Smooth muscle cell (in vitro differentiated cells): ENCODE measurements around the gene ZXDB. TPM values are rescaled to one million over a fixed set of nuclear protein-coding genes. Genes with fewer than 3 reads are reported as not detected.
"Not testable (repeated sequence)": the region's sequence is repeated elsewhere in the genome, so short reads cannot be mapped to it uniquely, and the experiment has no call there.

Experiments used
- DNase-seq: peaks from one replicate; lab custom pipeline; 2025; ENCODE audit not compliant: unreplicated experiment; lab: John Stamatoyannopoulos, UW
- H2AFZ ChIP-seq: fragments of 200-600 bp; sonication (generic); 2 replicates; pipeline ENCODE4 v1.6.0; 2016; ENCODE audit warnings: antibody characterized with exemption, low read depth, mild to moderate bottlenecking
- H3F3A ChIP-seq: fragments of 200-600 bp; sonication (generic); 2 replicates; pipeline ENCODE4 v1.6.0; 2017; ENCODE audit warnings: antibody characterized with exemption, low read depth
- H3K27ac ChIP-seq: fragments of 200-600 bp; sonication (generic); 2 replicates; pipeline ENCODE4 v1.5.1; 2016; ENCODE audit warnings: low read depth, mild to moderate bottlenecking
- H3K27me3 ChIP-seq: fragments of 200-600 bp; sonication (generic); 2 replicates; pipeline ENCODE4 v1.6.1; 2016; ENCODE audit warnings: low read depth, mild to moderate bottlenecking
- H3K36me3 ChIP-seq: fragments of 200-600 bp; sonication (generic); 2 replicates; pipeline ENCODE4 v1.5.1; 2016; ENCODE audit warnings: low read depth
- H3K4me1 ChIP-seq: fragments of 200-600 bp; sonication (generic); 2 replicates; pipeline ENCODE4 v1.5.1; 2016; ENCODE audit warnings: low read depth
- H3K4me2 ChIP-seq: fragments of 200-600 bp; sonication (generic); 2 replicates; pipeline ENCODE4 v1.6.0; 2016; ENCODE audit warnings: mild to moderate bottlenecking
- H3K4me3 ChIP-seq: fragments of 200-600 bp; sonication (generic); 2 replicates; pipeline ENCODE4 v1.5.1; 2016; ENCODE audit warnings: mild to moderate bottlenecking
- H3K79me2 ChIP-seq: fragments of 200-600 bp; sonication (generic); 2 replicates; pipeline ENCODE4 v1.6.0; 2016; ENCODE audit warnings: low read depth, mild to moderate bottlenecking
- H3K9ac ChIP-seq: fragments of 200-600 bp; sonication (generic); 2 replicates; pipeline ENCODE4 v1.6.0; 2016; ENCODE audit warnings: low read depth
- H3K9me3 ChIP-seq: fragments of 200-600 bp; sonication (generic); replicated peaks from 2 replicates; pipeline ENCODE4 v1.5.1; 2016; ENCODE audit warnings: low read depth
- H4K20me1 ChIP-seq: fragments of 200-600 bp; sonication (generic); 2 replicates; pipeline ENCODE4 v1.6.0; 2016; ENCODE audit warnings: low read depth
- WGBS: methylation state at CpG from one replicate; pipeline ENCODE4 v1.1.7; 2016; ENCODE audit warnings: low lambda C conversion rate; 5-methylcytosine and 5-hydroxymethylcytosine counted together
- polyA plus RNA-seq: library from polyadenylated mRNA; unstranded; fragments of >200 nt; fragmentation: Nextera tagmentation; extraction: Ambion mirVana; gene quantifications from 2 replicates; pipeline ENCODE4 v1.2.1, GENCODE V29; 2016
- total RNA-seq: library from RNA; depleted of rRNA; stranded (reverse); fragments of >200 nt; gene quantifications from 2 replicates; pipeline ENCODE4 v1.2.3, GENCODE V29; 2014
- TF ChIP-seq, protein P1 (sequence below): fragments of 200-600 bp; sonication (generic); IDR thresholded peaks from 2 replicates; pipeline ENCODE4 v1.5.1; 2017; ENCODE audit warnings: borderline replicate concordance, mild to moderate bottlenecking, antibody characterized with exemption; ENCODE audit not compliant: insufficient read depth, poor library complexity, severe bottlenecking

Gene ZXDB
- total and polyA plus RNA-seq, 2 experiments from 2014 or later, result 2.1 to 8.0 TPM

DNA sequence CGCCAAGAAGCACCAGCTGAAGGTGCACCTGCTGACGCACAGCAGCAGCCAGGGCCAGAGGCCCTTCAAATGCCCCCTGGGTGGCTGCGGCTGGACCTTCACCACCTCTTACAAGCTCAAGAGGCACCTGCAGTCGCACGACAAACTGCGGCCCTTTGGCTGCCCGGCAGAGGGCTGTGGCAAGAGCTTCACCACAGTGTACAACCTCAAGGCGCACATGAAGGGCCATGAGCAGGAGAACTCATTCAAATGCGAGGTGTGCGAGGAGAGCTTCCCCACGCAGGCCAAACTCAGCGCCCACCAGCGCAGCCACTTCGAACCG is 1.0 kb downstream of the ZXDB start:
- H3K79me2 ChIP-seq, result peaks cover 22% of the 10 kb centered on the region
- peaks cover 30% of the 10 kb centered on the region for H4K20me1 ChIP-seq
- 43% methylated on average over 13 of the region's 15 CpGs for WGBS
- H3K4me1 ChIP-seq, result peaks cover 12% of the 10 kb centered on the region
- H3K27ac ChIP-seq, H3K9ac ChIP-seq, H3K36me3 ChIP-seq, H2AFZ ChIP-seq, H3K27me3 ChIP-seq, H3F3A ChIP-seq, H3K9me3 ChIP-seq, DNase-seq: not testable (repeated sequence)
- H3K4me2 ChIP-seq, result peak overlapping the region; percentile 80
- H3K4me3 ChIP-seq, result peak overlapping the region; percentile 62

DNA sequence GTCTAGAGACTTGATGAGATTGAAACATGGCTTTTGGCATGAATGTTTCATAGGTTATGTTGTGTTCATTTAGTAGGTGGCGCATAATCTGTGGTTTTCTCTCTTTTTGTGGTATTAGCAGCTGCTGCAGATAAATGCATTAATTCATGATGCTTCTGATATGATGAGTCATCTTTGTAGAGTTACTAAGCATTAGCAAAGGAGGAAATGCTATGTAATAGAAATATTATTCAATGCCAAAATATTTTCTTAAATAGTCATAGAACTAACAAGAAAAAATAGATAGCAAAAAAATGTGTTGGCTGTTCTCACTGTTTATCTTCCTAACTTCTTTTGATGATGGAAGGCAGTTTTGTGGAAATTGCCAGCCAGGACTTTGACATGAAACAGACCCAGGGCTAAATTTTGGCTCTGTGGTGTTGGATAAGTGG is 3.6 kb downstream of the ZXDB start:
- Histone ChIP-seq H2AFZ (no peak overlapping the region), H3K4me1 (peaks cover 12% of the 10 kb centered on the region), H3K27me3 (no peaks in the 10 kb centered on the region), H3K79me2 (peaks cover 30% of the 10 kb centered on the region), H3K4me2 (peak overlapping the region; percentile 79), H3K27ac (peak overlapping the region; percentile 61), H3K36me3 (no peaks in the 10 kb centered on the region), H4K20me1 (peaks cover 30% of the 10 kb centered on the region), H3K4me3 (peak overlapping the region; percentile 20), H3K9me3 (no peaks in the 10 kb centered on the region), H3F3A (no peaks in the 10 kb centered on the region), H3K9ac (no peak overlapping the region)
- 54% methylated on average over 1 of the region's 1 CpG for WGBS
- TF ChIP-seq, protein P1, sequence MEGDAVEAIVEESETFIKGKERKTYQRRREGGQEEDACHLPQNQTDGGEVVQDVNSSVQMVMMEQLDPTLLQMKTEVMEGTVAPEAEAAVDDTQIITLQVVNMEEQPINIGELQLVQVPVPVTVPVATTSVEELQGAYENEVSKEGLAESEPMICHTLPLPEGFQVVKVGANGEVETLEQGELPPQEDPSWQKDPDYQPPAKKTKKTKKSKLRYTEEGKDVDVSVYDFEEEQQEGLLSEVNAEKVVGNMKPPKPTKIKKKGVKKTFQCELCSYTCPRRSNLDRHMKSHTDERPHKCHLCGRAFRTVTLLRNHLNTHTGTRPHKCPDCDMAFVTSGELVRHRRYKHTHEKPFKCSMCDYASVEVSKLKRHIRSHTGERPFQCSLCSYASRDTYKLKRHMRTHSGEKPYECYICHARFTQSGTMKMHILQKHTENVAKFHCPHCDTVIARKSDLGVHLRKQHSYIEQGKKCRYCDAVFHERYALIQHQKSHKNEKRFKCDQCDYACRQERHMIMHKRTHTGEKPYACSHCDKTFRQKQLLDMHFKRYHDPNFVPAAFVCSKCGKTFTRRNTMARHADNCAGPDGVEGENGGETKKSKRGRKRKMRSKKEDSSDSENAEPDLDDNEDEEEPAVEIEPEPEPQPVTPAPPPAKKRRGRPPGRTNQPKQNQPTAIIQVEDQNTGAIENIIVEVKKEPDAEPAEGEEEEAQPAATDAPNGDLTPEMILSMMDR, result no peak
- DNase-seq, result no peak

- H2AFZ ChIP-seq, result no peak overlapping the region
- 35% methylated on average over 3 of the region's 3 CpGs for WGBS
- H3K36me3 ChIP-seq, result no peaks in the 10 kb centered on the region
- peak overlapping the region; percentile 61 for H3K27ac ChIP-seq
- no peaks in the 10 kb centered on the region for H3K9me3 ChIP-seq
- H3K9ac ChIP-seq, result no peak overlapping the region
- peaks cover 12% of the 10 kb centered on the region for H3K4me1 ChIP-seq
- DNase-seq, result no peak
- TF ChIP-seq, protein P1, result no peak
- no peaks in the 10 kb centered on the region for H3K27me3 ChIP-seq
- peak overlapping the region; percentile 79 for H3K4me2 ChIP-seq
- H3K4me3 ChIP-seq, result peak overlapping the region; percentile 20
- peaks cover 30% of the 10 kb centered on the region for H4K20me1 ChIP-seq
- no peaks in the 10 kb centered on the region for H3F3A ChIP-seq
- H3K79me2 ChIP-seq, result peaks cover 30% of the 10 kb centered on the region
Observed at GRCh38 chrX:57596109-57596508, 4.3 kb downstream of the ZXDB start.

DNA sequence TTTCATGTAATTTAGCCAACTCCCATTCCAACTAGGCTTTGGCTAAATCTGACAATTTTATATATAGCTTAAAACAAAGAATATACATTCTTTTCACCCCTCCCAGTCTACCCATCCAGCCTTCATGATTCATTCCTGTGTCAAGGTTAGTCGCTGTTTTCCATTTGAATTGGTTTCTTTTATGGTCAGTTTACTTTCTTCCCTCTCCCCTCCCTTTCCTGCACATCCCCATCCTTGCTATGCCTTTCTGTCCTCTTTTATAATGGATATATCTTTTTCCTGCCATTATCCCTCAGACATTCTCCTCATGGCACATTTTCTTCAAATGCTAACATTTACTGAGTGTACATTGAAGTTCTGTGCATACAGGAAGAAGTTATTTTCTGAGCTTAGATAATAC is 4.7 kb downstream of the ZXDB start:
- Histone ChIP-seq H3K79me2 (peaks cover 30% of the 10 kb centered on the region), H3K9me3 (no peaks in the 10 kb centered on the region), H2AFZ (no peak overlapping the region), H3K9ac (no peak overlapping the region), H3K4me3 (peak overlapping the region; percentile 20), H3K27me3 (no peaks in the 10 kb centered on the region), H3K4me1 (peaks cover 12% of the 10 kb centered on the region), H3K36me3 (no peaks in the 10 kb centered on the region), H3F3A (no peaks in the 10 kb centered on the region), H3K4me2 (peak overlapping the region; percentile 79), H4K20me1 (peaks cover 30% of the 10 kb centered on the region), H3K27ac (peak overlapping the region; percentile 61)
- no peak for DNase-seq
- TF ChIP-seq, protein P1, result no peak
- 15% methylated on average over 1 of the region's 1 CpG for WGBS
